ENCODE measurements around the gene LRRC14B. TPM values are rescaled to one million over a fixed set of nuclear protein-coding genes. Genes with fewer than 3 reads are reported as not detected.

Gene LRRC14B
- total RNA-seq, 2 experiments from 2014 or later, result 4.9 to 9.2 TPM

DNA sequence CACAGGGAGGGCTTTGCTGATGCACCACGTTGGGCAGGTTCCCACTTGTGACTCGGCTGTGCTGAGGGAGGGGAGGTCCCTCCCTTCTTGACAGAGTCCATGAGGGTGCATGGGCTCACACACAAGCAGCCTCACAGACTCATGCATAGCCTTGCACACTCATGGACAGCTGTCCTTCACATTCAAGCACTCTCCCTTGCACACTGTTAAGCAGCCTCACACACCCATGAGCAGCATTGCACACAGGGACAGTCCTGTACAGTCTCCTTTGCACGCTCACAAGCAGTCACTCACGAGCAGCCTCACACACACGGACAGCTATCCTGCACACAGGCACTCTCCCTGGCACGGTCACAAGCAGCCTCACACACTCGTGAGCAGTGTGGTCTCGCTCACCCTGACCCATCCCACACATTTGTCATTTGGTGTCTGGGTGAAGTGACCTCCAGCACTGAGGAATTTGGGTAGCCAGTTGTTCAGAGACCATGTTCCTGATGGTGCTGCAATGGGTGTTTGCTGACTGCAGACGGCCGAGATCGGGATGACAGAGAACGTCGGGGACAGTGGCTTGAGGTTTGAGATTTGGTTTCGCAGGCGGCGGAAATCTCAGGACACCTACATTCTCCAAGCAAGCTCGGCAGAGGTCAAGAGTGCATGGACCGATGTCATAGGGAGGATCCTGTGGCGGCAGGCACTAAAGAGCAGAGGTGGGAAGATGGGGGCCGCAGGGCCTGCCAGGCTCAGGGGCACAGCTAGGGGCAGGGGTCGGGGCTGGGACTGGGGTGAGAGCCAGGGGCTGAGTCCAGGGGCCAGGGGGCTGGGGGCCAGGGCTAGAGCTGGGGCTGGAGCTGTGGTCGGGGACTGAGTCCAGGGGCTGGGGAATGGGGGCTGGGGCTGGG is 17.7 kb upstream of the LRRC14B start:
- no peaks in the 10 kb centered on the region for H3K79me2 ChIP-seq (ENCODE audit: insufficient read depth, low read depth, low read length)
- H3K27ac ChIP-seq (ENCODE audit: low read depth, low read length, poor library complexity, severe bottlenecking), result no peak overlapping the region
- H4K20me1 ChIP-seq (ENCODE audit: insufficient read depth, low read length), result no peaks in the 10 kb centered on the region
- H2AFZ ChIP-seq (ENCODE audit: low read length), result no peak overlapping the region
- H3K4me2 ChIP-seq (ENCODE audit: low read length), result no peak overlapping the region
- ChIA-PET CTCF (ENCODE audit: unreplicated experiment) (no interaction called here), POLR2A (no interaction called here)
- no peaks in the 10 kb centered on the region for H3K9me3 ChIP-seq (ENCODE audit: low read length)
- no peak overlapping the region for H3K4me3 ChIP-seq (ENCODE audit: low read depth, low read length, poor library complexity, severe bottlenecking)
- intact Hi-C loops (cut with micrococcal nuclease; ENCODE audit: unreplicated experiment), result no loop called here
- TF ChIP-seq, protein P1, sequence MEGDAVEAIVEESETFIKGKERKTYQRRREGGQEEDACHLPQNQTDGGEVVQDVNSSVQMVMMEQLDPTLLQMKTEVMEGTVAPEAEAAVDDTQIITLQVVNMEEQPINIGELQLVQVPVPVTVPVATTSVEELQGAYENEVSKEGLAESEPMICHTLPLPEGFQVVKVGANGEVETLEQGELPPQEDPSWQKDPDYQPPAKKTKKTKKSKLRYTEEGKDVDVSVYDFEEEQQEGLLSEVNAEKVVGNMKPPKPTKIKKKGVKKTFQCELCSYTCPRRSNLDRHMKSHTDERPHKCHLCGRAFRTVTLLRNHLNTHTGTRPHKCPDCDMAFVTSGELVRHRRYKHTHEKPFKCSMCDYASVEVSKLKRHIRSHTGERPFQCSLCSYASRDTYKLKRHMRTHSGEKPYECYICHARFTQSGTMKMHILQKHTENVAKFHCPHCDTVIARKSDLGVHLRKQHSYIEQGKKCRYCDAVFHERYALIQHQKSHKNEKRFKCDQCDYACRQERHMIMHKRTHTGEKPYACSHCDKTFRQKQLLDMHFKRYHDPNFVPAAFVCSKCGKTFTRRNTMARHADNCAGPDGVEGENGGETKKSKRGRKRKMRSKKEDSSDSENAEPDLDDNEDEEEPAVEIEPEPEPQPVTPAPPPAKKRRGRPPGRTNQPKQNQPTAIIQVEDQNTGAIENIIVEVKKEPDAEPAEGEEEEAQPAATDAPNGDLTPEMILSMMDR (conservative IDR thresholded peaks at IDR 0.05; ENCODE audit: low read length), result no peak
- TF ChIP-seq EZH2phosphoT487 (IDR thresholded peaks at IDR 0.05; ENCODE audit: borderline replicate concordance, low read depth, low read length), result no peak
- BruUV-seq (replicated peaks), result no TSS peak
- no peaks in the 10 kb centered on the region for H3K4me1 ChIP-seq (ENCODE audit: insufficient read depth, low read length, poor library complexity, severe bottlenecking)
- H3K9me2 ChIP-seq (ENCODE audit: insufficient read depth, low read length), result no peaks in the 10 kb centered on the region
- H3K36me3 ChIP-seq (ENCODE audit: insufficient read depth, low read length), result no peaks in the 10 kb centered on the region
- DNase-seq (ENCODE audit: low spot score), result no peak

DNA sequence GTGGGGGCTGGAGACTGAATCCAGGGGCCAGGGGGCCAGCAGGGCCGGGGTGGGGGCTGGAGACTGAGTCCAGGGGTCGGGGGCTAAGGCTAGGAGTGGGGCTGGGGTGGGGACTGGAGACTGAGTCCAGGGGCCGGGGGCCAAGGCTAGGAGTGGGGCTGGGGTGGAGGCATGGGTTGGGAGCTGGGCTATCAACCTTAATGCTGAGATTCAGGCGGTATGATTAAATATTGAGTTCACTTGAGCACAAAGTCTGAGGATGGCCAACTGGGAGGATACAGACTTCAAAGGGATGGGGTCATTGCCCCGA is 17.0 kb upstream of the LRRC14B start:
- H2AFZ ChIP-seq (ENCODE audit: low read length), result no peak overlapping the region
- H3K27ac ChIP-seq (ENCODE audit: low read depth, low read length, poor library complexity, severe bottlenecking), result no peak overlapping the region
- ChIA-PET CTCF (ENCODE audit: unreplicated experiment) (no interaction called here), POLR2A (no interaction called here)
- no peaks in the 10 kb centered on the region for H3K36me3 ChIP-seq (ENCODE audit: insufficient read depth, low read length)
- H3K4me1 ChIP-seq (ENCODE audit: insufficient read depth, low read length, poor library complexity, severe bottlenecking), result no peaks in the 10 kb centered on the region
- no peak overlapping the region for H3K4me2 ChIP-seq (ENCODE audit: low read length)
- H4K20me1 ChIP-seq (ENCODE audit: insufficient read depth, low read length), result no peaks in the 10 kb centered on the region
- no peaks in the 10 kb centered on the region for H3K9me3 ChIP-seq (ENCODE audit: low read length)
- H3K4me3 ChIP-seq (ENCODE audit: low read depth, low read length, poor library complexity, severe bottlenecking), result no peak overlapping the region
- DNase-seq (ENCODE audit: low spot score), result no peak
- BruUV-seq (replicated peaks), result no TSS peak
- no peak for TF ChIP-seq EZH2phosphoT487 (IDR thresholded peaks at IDR 0.05; ENCODE audit: borderline replicate concordance, low read depth, low read length)
- TF ChIP-seq, protein P1 (conservative IDR thresholded peaks at IDR 0.05; ENCODE audit: low read length), result no peak
- no peaks in the 10 kb centered on the region for H3K9me2 ChIP-seq (ENCODE audit: insufficient read depth, low read length)
- H3K79me2 ChIP-seq (ENCODE audit: insufficient read depth, low read depth, low read length), result no peaks in the 10 kb centered on the region
- intact Hi-C loops (cut with micrococcal nuclease; ENCODE audit: unreplicated experiment), result no loop called here

- CTCF ChIA-PET (ENCODE audit: unreplicated experiment), result no interaction called here
- intact Hi-C loops (cut with micrococcal nuclease; ENCODE audit: unreplicated experiment), result no loop called here
- no peak for TF ChIP-seq EZH2phosphoT487 (IDR thresholded peaks at IDR 0.05; ENCODE audit: borderline replicate concordance, low read depth, low read length)
- TF ChIP-seq, protein P1 (conservative IDR thresholded peaks at IDR 0.05; ENCODE audit: low read length), result no peak
- BruUV-seq (replicated peaks), result no TSS peak
- POLR2A ChIA-PET, result no interaction called here
- H3K9me3 ChIP-seq (ENCODE audit: low read length), result no peaks in the 10 kb centered on the region
- no peaks in the 10 kb centered on the region for H3K79me2 ChIP-seq (ENCODE audit: insufficient read depth, low read depth, low read length)
- no peak overlapping the region for H3K4me3 ChIP-seq (ENCODE audit: low read depth, low read length, poor library complexity, severe bottlenecking)
- H3K27ac ChIP-seq (ENCODE audit: low read depth, low read length, poor library complexity, severe bottlenecking), result no peak overlapping the region
- no peak for DNase-seq (ENCODE audit: low spot score)
- no peaks in the 10 kb centered on the region for H3K9me2 ChIP-seq (ENCODE audit: insufficient read depth, low read length)
- H3K4me2 ChIP-seq (ENCODE audit: low read length), result no peak overlapping the region
- H2AFZ ChIP-seq (ENCODE audit: low read length), result no peak overlapping the region
- H3K4me1 ChIP-seq (ENCODE audit: insufficient read depth, low read length, poor library complexity, severe bottlenecking), result no peaks in the 10 kb centered on the region
- no peaks in the 10 kb centered on the region for H4K20me1 ChIP-seq (ENCODE audit: insufficient read depth, low read length)
- no peaks in the 10 kb centered on the region for H3K36me3 ChIP-seq (ENCODE audit: insufficient read depth, low read length)
Observed at GRCh38 chr5:174876-175465, 16.3 kb upstream of the LRRC14B start.

Measured in OCI-LY7 (cell line).